Measurements from ENCODE around the gene HIKESHI.

DNA sequence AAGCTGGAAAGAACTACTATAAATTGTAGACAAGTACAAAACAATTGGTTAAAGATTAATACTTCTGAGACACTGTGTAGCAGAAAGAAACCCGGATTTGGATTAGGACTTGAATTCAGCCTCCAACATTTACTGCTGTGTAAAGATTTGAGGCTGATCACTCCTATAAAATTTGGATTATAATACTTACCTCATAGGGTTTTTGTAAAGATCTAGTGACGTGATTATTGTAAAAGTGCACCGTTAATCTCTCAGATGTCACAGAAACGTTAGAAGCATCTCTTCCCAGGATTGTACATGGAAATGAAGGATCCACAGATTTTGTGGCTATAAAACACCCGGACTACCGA is 323 bp upstream of the HIKESHI start:
- no peak for TF ChIP-seq CTCF (IDR thresholded peaks at IDR 0.05)
- TF ChIP-seq POLR2A (IDR thresholded peaks at IDR 0.05), result no peak
